HEK293T (cell line): ENCODE measurements around the gene BSG.
A peak's percentile ranks its signal among the peaks of the same experiment; 100 is the strongest.

ENCODE experiments used
- CTCF ChIA-PET: fragments of 350-600 bp; formaldehyde crosslinking; extraction: SDS; loops from one replicate; lab custom pipeline; 2021; ENCODE audit warnings: antibody characterized with exemption, inconsistent platforms; lab: Yijun Ruan, JAX
- POLR2A ChIA-PET: fragments of 350-600 bp; formaldehyde crosslinking; extraction: SDS; loops from one replicate; lab custom pipeline; 2020; ENCODE audit warnings: antibody characterized with exemption, inconsistent platforms; lab: Yijun Ruan, JAX
- DNase-seq: peaks from one replicate; pipeline ENCODE4 v3.0.0; 2012; ENCODE audit warnings: mixed read lengths; ENCODE audit errors: extremely low spot score
- ARNT ChIP-seq: fragments of 450-650 bp; IDR thresholded peaks from 2 replicates; pipeline ENCODE4 v1.6.1; 2017; ENCODE audit warnings: mild to moderate bottlenecking
- BHLHE40 ChIP-seq: fragments of 450-650 bp; IDR thresholded peaks from 2 replicates; pipeline ENCODE4 v1.6.1; 2016; ENCODE audit warnings: mild to moderate bottlenecking, moderate library complexity, borderline replicate concordance
- CTBP1 ChIP-seq: fragments of 450-650 bp; IDR thresholded peaks from 2 replicates; pipeline ENCODE4 v1.6.1; 2016; ENCODE audit warnings: borderline replicate concordance
- ELF4 ChIP-seq: fragments of 450-650 bp; IDR thresholded peaks from 2 replicates; pipeline ENCODE4 v1.6.1; 2017; ENCODE audit warnings: antibody characterized with exemption
- FOXA1 ChIP-seq: fragments of 450-650 bp; IDR thresholded peaks from 2 replicates; pipeline ENCODE4 v1.6.1; 2016; ENCODE audit warnings: mild to moderate bottlenecking
- FOXK2 ChIP-seq: fragments of 450-650 bp; IDR thresholded peaks from 2 replicates; pipeline ENCODE4 v1.6.1; 2016; ENCODE audit warnings: mild to moderate bottlenecking
- FOXM1 ChIP-seq: fragments of 450-650 bp; IDR thresholded peaks from 2 replicates; pipeline ENCODE4 v1.6.1; 2017; ENCODE audit warnings: mild to moderate bottlenecking, borderline replicate concordance
- HDGF ChIP-seq: fragments of 450-650 bp; IDR thresholded peaks from 2 replicates; pipeline ENCODE4 v1.6.1; 2017; ENCODE audit warnings: antibody characterized with exemption, borderline replicate concordance
- L3MBTL2 ChIP-seq: fragments of 450-650 bp; conservative IDR thresholded peaks from 2 replicates; pipeline ENCODE4 v1.6.1; 2016; ENCODE audit warnings: mild to moderate bottlenecking
- LEF1 ChIP-seq: fragments of 450-650 bp; IDR thresholded peaks from 2 replicates; pipeline ENCODE4 v1.6.1; 2017; ENCODE audit warnings: mild to moderate bottlenecking, borderline replicate concordance
- NFRKB ChIP-seq: fragments of 450-650 bp; IDR thresholded peaks from 2 replicates; pipeline ENCODE4 v1.6.1; 2016; ENCODE audit warnings: mild to moderate bottlenecking, moderate library complexity
- PKNOX1 ChIP-seq: fragments of 450-650 bp; IDR thresholded peaks from 2 replicates; pipeline ENCODE4 v1.6.1; 2016
- SP1 ChIP-seq: fragments of 450-650 bp; IDR thresholded peaks from 2 replicates; pipeline ENCODE4 v1.6.1; 2017
- SUZ12 ChIP-seq: fragments of 450-650 bp; IDR thresholded peaks from 2 replicates; pipeline ENCODE4 v1.6.1; 2016; ENCODE audit warnings: mild to moderate bottlenecking
- TARDBP ChIP-seq: fragments of 450-650 bp; IDR thresholded peaks from 2 replicates; pipeline ENCODE4 v1.6.1; 2016
- ZNF384 ChIP-seq: fragments of 450-650 bp; IDR thresholded peaks from 2 replicates; pipeline ENCODE4 v1.6.1; 2016

Gene BSG

GRCh38 chr19:632579-633067 is 60.2 kb downstream of the BSG start:
- DNase-seq = peak; percentile 68
- CTCF ChIA-PET = no interaction called here

More at GRCh38 chr19:632579-633067, 60.2 kb downstream of the BSG start:
- POLR2A ChIA-PET = no interaction called here
- TF ChIP-seq NFRKB = no peak
- no peak for TF ChIP-seq TARDBP
- no peak for TF ChIP-seq HDGF
- TF ChIP-seq L3MBTL2 = no peak
- no peak for TF ChIP-seq ARNT
- no peak for TF ChIP-seq SUZ12
- no peak for TF ChIP-seq SP1
- TF ChIP-seq LEF1 = no peak
- no peak for TF ChIP-seq ELF4
- no peak for TF ChIP-seq BHLHE40
- TF ChIP-seq CTBP1 = no peak
- TF ChIP-seq ZNF384 = no peak
- TF ChIP-seq FOXK2 = no peak
- TF ChIP-seq FOXM1 = no peak
- TF ChIP-seq PKNOX1 = no peak
- no peak for TF ChIP-seq FOXA1
